Activated T-cell treated with anti-CD3 and anti-CD28 coated beads for 24 hours (primary cell): ENCODE measurements around the gene MASP1.

Experiments
- DNase-seq: peaks from one replicate; pipeline ENCODE4 v3.0.0-alpha.2; 2020; ENCODE audit warnings: low read depth

Gene MASP1

DNA sequence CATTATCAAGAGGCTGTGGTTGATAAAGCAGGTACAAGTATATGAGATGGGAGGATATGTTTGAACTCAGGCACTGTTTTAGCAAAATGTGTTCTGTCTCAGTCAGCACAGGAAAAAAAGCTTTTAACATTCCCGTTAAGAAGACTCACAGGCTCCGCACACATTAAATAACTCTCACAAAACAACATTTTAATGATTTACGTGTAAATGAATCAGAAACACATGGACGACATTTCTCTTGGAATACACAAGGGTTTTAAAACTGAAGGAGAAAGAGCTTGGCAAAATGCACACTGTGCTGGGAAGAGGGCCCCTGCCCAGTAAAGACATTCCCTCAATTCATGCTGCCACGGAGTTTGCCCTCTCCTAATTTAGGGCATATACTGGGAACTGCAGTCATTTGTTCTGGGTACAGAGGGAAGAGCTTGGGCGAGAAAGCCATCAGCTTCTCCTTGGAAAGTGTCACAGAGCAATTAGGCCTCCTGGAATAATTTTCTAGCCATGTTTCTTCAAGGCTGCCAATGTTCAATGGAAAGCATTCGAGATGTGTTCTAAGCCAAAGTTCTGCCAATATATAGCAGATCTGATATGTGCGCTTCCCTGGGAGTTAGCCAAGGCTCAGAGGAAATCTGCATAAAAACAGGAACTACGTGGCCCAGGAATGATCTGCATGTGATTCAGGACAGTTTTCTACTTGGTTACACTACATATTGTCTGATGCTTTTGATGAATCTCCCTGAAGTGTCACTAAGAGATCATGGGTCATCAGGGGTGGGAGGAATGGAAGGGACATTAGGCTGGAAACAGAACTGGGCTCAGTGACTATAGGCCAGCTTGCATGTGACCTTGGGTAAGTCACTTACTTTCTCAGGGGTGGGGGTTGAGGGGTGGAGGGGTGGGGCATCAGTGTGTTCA, 2.2 kb upstream of the MASP1 start:
- no peak for DNase-seq

GRCh38 chr3:187292631-187293515, 1.3 kb upstream of the MASP1 start:
- no peak for DNase-seq

- DNase-seq, result no peak
These were observed 644 bp upstream of the MASP1 start for GRCh38 chr3:187292181-187292580.

DNA sequence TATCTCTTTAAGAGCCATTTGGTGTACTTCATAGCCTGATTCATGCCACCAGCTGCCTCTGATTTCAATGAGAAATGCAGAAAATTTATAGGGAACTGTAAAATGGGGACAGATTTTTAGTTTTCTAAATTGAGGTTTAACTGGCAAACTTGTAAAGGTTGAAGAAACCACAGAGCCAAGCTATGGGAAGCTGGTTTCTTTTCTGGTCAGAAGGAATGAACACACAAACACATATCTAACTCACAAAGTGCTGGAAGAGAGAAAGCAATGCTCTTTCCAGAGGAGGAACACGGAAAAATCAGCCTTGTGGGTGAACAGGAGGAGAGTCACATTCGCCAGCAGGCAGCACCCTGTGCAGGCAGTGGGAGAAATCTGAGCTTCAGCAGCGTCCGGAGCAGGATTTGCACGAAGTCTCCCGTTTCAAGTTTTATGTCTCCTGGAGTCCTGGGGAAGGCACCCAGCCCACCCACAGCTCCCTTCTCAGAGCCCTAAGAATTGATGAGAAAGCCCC, 481 bp downstream of the MASP1 start:
- no peak for DNase-seq

- DNase-seq, result no peak
These were observed 1.0 kb downstream of the MASP1 start for GRCh38 chr3:187290503-187290902.

DNA sequence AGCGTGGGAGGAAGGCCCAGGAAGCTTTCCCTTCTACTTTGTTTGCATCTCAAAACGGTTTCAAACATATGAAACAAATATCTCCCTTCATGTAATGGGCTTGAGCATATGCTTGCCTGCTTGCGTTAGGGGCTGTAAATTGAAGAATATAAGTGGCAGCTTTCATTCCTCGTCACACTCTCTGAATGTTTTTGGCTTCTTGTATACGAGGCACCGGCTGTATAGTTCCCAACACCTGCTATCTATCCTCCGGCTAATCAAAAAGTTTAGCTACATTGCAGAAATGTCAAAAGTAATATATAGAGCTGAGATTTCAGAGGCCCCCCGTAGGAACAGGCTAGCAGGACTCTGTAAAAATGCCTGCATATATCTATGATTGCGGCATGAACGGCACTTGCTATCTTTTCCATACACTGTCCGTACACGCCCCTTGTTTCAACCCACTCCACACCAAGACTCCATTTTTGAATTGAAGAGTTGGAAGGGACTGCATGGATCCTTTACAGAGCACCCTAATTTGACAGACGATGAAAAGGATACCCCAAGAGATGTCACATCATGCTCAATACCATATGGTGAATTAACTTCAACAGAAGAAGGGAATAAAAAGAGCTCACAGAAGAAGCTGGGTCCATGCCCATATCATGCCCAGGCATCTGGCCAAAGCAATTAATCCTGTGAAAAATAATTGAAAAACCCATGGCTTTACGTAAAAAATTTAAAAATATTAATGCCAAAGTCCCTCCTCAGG, 2.5 kb downstream of the MASP1 start:
- no peak for DNase-seq

GRCh38 chr3:187288131-187288854, 3.2 kb downstream of the MASP1 start:
- no peak for DNase-seq

GRCh38 chr3:187287256-187287655, 4.3 kb downstream of the MASP1 start:
- no peak for DNase-seq

DNA sequence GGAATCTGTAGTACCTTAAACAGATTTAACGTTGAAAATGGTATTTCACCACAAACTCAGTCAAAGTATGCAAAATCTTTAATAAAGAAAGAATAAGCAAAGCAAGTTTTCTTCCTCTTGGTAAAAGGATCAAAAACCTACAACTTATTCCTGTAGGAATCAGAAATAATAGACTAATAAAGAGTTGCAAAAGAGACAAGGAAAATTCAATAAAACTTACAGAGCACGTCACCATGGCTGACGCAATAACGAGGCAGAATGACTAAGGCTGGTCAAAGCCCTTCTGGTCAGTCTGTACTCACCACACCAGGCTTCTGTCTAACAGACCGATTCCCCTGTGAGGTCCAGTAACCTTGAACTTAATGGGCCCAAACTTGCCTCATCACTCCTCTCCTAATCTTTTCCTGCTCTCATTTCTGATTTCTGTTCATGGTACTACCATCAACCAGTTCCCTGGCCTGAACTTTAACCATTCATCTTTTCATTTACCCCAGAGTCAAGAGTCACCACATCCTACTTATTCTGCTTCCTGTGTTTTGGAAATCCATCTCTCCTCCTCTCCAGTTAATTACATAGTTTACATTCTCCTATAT, 5.0 kb downstream of the MASP1 start:
- DNase-seq, result no peak

DNA sequence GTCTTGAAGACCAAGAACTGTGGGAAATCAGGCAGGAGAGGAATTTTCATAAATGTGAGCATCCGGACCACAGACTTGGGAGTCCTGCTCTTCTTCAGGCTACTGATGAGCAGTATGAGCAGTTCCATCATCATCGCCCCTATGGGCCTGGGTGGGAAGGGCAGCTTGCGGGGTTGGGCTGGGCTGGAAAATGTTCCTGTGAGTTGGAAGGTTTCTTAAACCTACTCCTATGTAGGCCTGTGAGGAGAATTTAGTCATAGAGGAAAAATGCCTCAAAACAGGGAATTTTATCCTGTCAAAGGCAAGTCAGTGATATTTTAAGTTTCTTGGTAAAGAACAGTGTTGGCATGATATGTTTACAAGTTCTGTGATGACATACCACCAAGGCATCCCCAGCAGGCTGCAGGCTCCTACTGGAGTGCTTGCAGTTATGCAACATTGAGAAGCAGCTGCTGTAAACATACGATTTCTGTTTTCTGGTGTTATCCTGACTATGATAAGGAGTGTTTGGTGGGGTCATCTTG, 10.3 kb downstream of the MASP1 start:
- DNase-seq, result no peak

DNA sequence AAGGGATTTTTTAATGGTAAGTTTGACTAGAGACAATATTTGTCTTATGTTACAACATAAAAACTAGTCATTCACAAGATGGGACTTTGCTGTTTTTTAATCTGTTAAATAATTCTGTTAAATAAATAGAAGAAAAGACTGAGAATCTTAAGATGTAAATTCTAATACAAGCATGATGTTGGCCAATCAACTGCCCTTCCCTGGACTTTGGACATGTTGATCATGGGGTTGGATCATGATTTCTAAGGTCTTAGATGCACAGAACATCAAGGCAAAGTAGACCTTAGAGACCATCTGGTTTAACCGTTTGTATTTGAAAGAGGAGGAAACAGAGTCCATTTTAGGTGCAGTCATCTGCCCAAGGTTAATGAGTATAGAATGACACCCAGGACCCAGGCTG, 10.9 kb downstream of the MASP1 start:
- DNase-seq, result no peak

- DNase-seq, result no peak
These were observed 14.4 kb downstream of the MASP1 start for GRCh38 chr3:187277129-187277462.

GRCh38 chr3:187276397-187277128, 15.0 kb downstream of the MASP1 start:
- DNase-seq, result no peak

GRCh38 chr3:187274977-187275338, 16.6 kb downstream of the MASP1 start:
- no peak for DNase-seq

GRCh38 chr3:187274315-187274976, 17.1 kb downstream of the MASP1 start:
- no peak for DNase-seq

GRCh38 chr3:187271582-187271981, 20.0 kb downstream of the MASP1 start:
- no peak for DNase-seq

- no peak for DNase-seq
These were observed 22.1 kb downstream of the MASP1 start for GRCh38 chr3:187269486-187269885.

DNA sequence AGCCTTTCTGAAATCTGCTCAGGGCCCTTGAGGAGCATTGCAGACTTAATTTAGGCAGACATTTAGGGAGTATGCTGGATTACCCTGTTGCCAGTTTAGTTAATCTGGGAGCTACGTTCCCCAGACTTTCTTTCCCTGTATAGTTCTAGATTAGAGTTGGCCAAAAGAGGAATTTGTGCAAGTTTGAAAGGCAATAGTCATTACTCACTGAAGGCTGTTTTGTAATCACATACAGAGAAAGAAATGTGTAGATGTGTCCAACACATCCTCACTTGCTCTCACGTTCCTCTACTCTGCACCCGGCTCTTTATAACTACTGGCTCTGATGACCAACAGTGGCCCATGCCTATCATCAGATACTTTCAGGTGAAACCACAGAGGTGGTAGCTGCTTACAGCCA, 24.2 kb downstream of the MASP1 start:
- no peak for DNase-seq

- no peak for DNase-seq
These were observed 24.8 kb downstream of the MASP1 start for GRCh38 chr3:187266691-187267090.
